ENCODE data around the gene FBLN2.

FBLN2 gene

DNA sequence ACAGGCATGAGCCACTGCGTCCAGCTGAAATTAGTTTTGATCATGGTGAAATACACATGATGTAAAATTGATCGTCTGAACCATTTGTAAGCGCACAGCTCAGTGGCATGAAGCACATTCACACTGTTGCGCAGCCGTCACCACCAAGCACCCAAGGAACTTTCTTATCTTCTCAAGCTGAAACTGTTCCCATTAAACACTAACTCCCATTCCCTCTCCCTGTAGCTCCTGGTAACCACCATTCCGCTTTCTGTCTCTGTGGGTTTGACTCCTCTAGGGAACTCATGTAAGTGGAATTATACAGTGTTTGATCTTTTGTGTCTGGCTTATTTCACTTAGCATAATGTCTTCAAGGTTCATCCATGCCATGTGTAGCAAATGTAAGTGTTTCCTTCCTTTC is 62.3 kb downstream of the FBLN2 start:
- TF ChIP-seq, protein P1, sequence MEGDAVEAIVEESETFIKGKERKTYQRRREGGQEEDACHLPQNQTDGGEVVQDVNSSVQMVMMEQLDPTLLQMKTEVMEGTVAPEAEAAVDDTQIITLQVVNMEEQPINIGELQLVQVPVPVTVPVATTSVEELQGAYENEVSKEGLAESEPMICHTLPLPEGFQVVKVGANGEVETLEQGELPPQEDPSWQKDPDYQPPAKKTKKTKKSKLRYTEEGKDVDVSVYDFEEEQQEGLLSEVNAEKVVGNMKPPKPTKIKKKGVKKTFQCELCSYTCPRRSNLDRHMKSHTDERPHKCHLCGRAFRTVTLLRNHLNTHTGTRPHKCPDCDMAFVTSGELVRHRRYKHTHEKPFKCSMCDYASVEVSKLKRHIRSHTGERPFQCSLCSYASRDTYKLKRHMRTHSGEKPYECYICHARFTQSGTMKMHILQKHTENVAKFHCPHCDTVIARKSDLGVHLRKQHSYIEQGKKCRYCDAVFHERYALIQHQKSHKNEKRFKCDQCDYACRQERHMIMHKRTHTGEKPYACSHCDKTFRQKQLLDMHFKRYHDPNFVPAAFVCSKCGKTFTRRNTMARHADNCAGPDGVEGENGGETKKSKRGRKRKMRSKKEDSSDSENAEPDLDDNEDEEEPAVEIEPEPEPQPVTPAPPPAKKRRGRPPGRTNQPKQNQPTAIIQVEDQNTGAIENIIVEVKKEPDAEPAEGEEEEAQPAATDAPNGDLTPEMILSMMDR (IDR thresholded peaks at IDR 0.05; ENCODE audit: low read depth, low read length): no peak
- no peak overlapping the region for H3K4me3 ChIP-seq (ENCODE audit: low read depth, low read length)

DNA sequence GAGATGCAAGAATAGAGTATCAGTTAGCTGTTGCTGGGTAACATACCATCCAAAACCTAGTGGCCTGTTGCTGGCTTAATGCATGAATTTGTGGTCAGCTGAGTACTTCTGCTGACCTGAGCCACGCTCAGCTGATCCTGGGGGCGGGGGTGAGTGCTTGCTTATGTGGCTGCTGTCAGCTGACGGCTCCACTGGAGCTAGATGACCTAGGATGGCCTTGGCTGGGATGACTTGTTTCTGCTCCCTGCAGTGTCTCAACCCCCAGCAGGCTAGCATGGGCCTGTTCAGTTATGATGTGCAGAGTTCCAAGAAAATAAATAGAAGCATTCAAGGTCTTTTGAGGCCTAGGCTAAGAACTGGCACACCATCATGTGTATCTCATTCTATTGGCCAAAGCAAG is 63.9 kb downstream of the FBLN2 start:
- TF ChIP-seq, protein P1 (IDR thresholded peaks at IDR 0.05; ENCODE audit: low read depth, low read length): no peak

DNA sequence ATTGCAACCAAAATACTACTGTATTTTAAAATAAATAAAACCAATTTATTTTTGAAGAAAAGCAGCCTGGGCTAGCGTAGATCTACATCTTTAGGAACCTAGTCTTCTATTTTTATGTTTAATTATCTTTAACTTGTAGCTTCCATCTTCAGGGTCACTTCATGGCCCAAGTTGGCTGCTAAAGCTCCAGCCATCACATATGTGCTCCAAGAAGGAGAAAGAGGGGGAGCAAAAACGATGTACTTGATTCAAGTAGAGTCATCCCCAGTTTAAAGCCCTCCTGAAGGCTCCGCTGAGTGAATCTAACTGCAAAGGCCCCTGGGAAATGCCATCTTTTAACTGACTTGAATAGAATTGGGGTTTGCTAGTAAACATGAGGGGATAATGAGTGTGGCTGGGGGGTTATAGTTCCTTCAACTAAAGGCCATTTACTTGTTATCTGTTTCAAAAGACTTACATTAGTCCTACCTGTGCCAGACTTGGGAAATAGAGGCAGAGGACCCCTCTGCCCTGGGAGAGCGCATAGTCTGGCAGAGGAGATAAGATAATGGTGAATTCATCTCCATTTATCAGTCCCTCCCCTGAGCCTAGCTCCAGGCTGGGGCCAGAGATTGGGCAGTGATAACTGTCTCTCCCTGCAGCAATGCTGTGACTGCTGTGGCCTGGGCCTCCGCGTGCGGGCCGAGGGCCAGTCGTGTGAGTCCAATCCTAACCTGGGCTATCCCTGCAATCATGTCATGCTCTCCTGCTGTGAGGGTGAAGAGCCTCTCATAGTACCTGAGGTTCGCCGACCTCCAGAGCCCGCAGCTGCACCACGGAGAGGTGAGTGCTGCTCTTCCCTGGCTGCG is 64.6 kb downstream of the FBLN2 start:
- TF ChIP-seq, protein P1 (IDR thresholded peaks at IDR 0.05; ENCODE audit: low read depth, low read length): no peak
- H3K4me3 ChIP-seq (ENCODE audit: low read depth, low read length): no peak overlapping the region

More for the DNA sequence above, 63.9 kb downstream of the FBLN2 start:
- H3K4me3 ChIP-seq (ENCODE audit: low read depth, low read length): no peak overlapping the region

DNA sequence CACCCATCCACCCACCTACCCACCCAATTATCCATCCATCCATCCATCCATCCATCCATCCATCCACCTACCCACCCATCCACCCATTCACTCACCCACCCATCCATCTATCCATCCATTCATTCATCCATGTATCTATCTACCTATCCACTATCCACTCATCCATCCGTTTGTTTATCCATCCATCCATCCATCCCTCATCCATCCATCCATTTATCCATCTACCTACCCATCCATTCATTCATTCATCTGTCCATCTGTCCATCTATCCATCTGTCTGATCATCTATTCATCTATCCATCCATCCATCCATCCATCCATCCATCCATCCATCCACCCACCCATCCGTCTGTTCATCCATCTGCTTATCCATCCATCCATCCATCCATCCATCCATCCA is 65.7 kb downstream of the FBLN2 start:
- TF ChIP-seq, protein P1 (IDR thresholded peaks at IDR 0.05; ENCODE audit: low read depth, low read length): no peak
- H3K4me3 ChIP-seq (ENCODE audit: low read depth, low read length): no peak overlapping the region

DNA sequence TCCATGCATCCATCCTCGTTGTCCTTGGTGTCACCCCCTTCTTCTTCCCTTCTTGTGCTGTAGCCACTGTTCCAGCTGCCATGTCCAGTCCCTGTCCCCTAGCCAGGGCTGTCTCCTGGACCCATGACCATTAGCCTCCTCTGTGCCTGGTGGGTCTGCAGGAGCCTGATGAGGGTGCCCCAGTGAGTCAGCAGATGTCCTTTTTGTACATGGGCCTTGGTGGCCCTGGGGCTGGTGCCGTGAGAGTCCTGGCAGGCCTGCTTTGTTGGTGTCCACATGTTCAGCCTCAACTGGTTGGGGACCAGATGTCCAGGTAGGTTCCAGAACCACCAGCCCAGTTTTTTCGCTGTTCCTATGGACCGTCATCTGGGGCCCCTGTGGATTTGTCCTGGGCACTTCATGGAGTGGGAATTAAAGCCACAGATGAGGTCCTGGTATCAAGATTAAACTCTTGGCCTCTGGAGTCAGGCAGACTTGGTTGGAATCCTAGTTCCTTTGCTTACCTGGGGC is 66.1 kb downstream of the FBLN2 start:
- TF ChIP-seq, protein P1 (IDR thresholded peaks at IDR 0.05; ENCODE audit: low read depth, low read length): no peak
- no peak overlapping the region for H3K4me3 ChIP-seq (ENCODE audit: low read depth, low read length)

DNA sequence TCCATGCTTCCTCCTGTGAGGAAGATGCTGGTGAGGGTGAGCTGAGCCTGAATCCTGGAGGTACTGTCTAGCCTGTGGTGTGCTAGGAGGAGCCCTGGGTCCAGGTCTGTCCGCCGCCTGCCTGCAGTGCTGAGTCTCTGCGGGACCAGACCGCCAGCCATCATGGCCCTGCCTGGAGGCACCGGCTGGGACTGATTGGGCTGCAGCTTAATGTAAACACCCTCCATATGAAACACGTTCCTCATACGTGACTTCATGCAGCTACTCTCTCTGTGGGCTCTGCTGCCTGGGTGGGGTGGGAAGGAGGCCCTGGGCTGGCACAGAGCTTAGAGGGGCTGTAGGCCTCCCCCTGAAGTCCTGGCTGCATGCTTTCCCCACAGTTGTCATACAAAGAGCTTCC is 67.4 kb downstream of the FBLN2 start:
- TF ChIP-seq, protein P1 (IDR thresholded peaks at IDR 0.05; ENCODE audit: low read depth, low read length): no peak
- H3K4me3 ChIP-seq (ENCODE audit: low read depth, low read length): no peak overlapping the region

DNA sequence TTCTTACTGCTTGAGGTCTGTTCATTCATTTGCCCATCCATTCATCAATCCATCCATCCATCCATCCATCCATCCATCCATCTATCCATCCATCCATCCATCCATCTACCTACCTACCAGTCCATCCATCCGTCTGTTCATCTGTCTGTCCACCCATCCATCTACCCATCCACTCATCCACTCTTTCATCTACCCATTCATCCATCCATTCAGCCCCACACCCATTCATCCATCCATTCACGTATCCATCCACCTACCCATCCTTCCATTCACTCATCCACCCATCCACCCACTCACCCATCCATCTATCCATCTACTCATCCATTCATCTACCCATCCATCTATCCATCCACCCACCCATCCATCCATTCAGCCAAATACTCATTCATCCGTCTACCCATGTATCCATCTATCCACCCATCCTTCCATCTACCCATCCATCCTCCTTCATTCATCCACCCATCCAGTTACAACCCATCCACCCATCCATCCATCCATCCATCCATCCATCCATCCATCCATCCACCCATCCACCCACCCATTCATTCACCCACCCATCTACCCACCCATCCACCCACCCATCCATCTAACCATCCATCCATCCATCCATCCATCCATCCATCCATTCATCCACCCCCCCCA is 68.3 kb downstream of the FBLN2 start:
- no peak overlapping the region for H3K4me3 ChIP-seq (ENCODE audit: low read depth, low read length)
- TF ChIP-seq, protein P1 (IDR thresholded peaks at IDR 0.05; ENCODE audit: low read depth, low read length): no peak
